Measurements from ENCODE around the gene AHRR. TPM values are rescaled to one million over a fixed set of nuclear protein-coding genes. Genes with fewer than 3 reads are reported as not detected.
A peak's percentile ranks its signal among the peaks of the same experiment; 100 is the strongest.

Gene AHRR
- total RNA-seq, 1 donor from 2014 or later = 54.9 TPM

- peak; percentile 68 for DNase-seq (ENCODE audit: extremely low spot score, unreplicated experiment)
These were observed 26.3 kb downstream of the AHRR start for GRCh38 chr5:347712-348284.

DNA sequence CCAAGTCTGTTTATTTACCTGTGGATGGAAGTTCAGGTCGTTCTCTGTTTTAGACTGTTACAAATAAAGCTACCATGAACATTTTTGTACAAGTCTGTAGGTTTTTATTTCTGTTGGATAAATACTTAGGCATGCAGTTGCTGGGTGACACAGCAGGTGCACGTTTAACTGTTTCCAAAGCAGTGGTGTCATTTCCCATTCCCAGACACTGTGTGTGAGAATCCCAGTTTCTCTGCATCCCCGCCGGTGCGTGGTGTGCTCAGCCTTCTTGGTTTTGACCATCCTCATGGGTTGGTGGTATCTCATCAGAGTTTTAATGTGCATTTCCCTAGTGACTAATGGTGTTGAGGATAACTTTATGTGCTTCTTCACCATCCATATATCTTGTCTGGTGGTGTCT lies 27.2 kb downstream of the AHRR start:
- no peaks in the 10 kb centered on the region for H3K9me3 Mint-ChIP-seq (ENCODE audit: unreplicated experiment)
- peaks cover 29% of the 10 kb centered on the region for H3K36me3 Mint-ChIP-seq (ENCODE audit: unreplicated experiment)
- peaks cover 23% of the 10 kb centered on the region for H3K4me1 Mint-ChIP-seq (ENCODE audit: unreplicated experiment)
- TF ChIP-seq CTCF (IDR thresholded peaks at IDR 0.05) = no peak
- no peak overlapping the region for H3K4me3 Mint-ChIP-seq (ENCODE audit: unreplicated experiment)
- H3K27ac Mint-ChIP-seq (ENCODE audit: unreplicated experiment) = peak overlapping the region; percentile 63
- DNase-seq (ENCODE audit: extremely low spot score, unreplicated experiment) = peak; percentile 36
- H3K27me3 Mint-ChIP-seq (ENCODE audit: unreplicated experiment) = no peaks in the 10 kb centered on the region

More at GRCh38 chr5:347712-348284, 26.3 kb downstream of the AHRR start:
- Mint-ChIP-seq H3K4me3 (ENCODE audit: unreplicated experiment) (no peak overlapping the region), H3K36me3 (ENCODE audit: unreplicated experiment) (peaks cover 28% of the 10 kb centered on the region), H3K27ac (ENCODE audit: unreplicated experiment) (no peak overlapping the region), H3K4me1 (ENCODE audit: unreplicated experiment) (peaks cover 24% of the 10 kb centered on the region), H3K27me3 (ENCODE audit: unreplicated experiment) (no peaks in the 10 kb centered on the region), H3K9me3 (ENCODE audit: unreplicated experiment) (no peaks in the 10 kb centered on the region)
- no peak for TF ChIP-seq CTCF (IDR thresholded peaks at IDR 0.05)

- Mint-ChIP-seq H3K36me3 (ENCODE audit: unreplicated experiment) (peaks cover 29% of the 10 kb centered on the region), H3K4me3 (ENCODE audit: unreplicated experiment) (no peak overlapping the region), H3K27ac (ENCODE audit: unreplicated experiment) (peak overlapping the region; percentile 28), H3K4me1 (ENCODE audit: unreplicated experiment) (peaks cover 23% of the 10 kb centered on the region), H3K27me3 (ENCODE audit: unreplicated experiment) (no peaks in the 10 kb centered on the region), H3K9me3 (ENCODE audit: unreplicated experiment) (no peaks in the 10 kb centered on the region)
- no peak for TF ChIP-seq CTCF (IDR thresholded peaks at IDR 0.05)
- peak; percentile 68 for DNase-seq (ENCODE audit: extremely low spot score, unreplicated experiment)
These were observed 28.8 kb downstream of the AHRR start for GRCh38 chr5:350355-350754.

DNA sequence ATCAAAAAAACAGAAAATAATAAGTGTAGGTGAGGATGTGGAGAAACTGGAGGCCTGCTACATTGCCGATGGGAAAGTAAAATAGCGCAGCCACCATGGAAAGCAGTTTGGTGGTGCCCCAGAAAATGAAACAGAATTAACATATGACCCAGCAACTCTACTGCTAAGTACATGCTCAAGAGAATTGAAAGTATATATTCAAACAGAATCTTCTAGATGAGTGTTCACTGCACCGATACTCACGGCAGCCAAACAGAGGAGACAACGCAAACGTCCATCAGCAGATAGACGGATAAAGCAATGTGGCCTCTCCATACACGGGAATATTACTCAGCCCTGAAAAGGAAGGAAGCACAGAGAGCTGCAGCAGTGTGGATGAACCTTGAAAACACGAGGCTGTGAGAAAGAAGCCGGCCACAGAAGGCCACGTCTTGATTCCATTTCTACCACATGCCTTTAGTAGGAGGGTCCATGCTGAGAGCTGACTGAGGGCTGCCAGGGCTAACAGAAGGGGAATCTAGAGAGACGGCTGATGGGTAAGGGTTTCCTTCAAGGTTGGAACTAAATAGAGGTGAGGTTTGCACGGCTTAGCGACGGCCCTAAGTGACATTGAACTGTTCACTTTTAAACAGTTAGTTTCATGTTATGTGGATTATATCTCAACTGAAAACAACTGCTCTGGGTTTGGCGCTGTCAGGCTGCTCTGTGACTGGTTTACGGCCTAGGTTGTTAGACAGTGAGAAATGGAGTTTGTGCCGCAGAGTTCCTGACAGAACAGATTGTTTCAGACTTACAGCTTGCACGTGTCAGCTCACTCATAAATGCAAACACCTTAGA lies 29.8 kb downstream of the AHRR start:
- peaks cover 27% of the 10 kb centered on the region for H3K4me1 Mint-ChIP-seq (ENCODE audit: unreplicated experiment)
- DNase-seq (ENCODE audit: extremely low spot score, unreplicated experiment) = peak; percentile 54
- no peaks in the 10 kb centered on the region for H3K27me3 Mint-ChIP-seq (ENCODE audit: unreplicated experiment)
- H3K27ac Mint-ChIP-seq (ENCODE audit: unreplicated experiment) = no peak overlapping the region
- no peak overlapping the region for H3K4me3 Mint-ChIP-seq (ENCODE audit: unreplicated experiment)
- no peak for TF ChIP-seq CTCF (IDR thresholded peaks at IDR 0.05)
- peaks cover 35% of the 10 kb centered on the region for H3K36me3 Mint-ChIP-seq (ENCODE audit: unreplicated experiment)
- H3K9me3 Mint-ChIP-seq (ENCODE audit: unreplicated experiment) = no peaks in the 10 kb centered on the region

GRCh38 chr5:351921-352245 lies 30.4 kb downstream of the AHRR start:
- H3K4me1 Mint-ChIP-seq (ENCODE audit: unreplicated experiment) = peaks cover 26% of the 10 kb centered on the region
- no peak overlapping the region for H3K4me3 Mint-ChIP-seq (ENCODE audit: unreplicated experiment)
- no peaks in the 10 kb centered on the region for H3K9me3 Mint-ChIP-seq (ENCODE audit: unreplicated experiment)
- H3K36me3 Mint-ChIP-seq (ENCODE audit: unreplicated experiment) = peaks cover 33% of the 10 kb centered on the region
- TF ChIP-seq CTCF (IDR thresholded peaks at IDR 0.05) = no peak
- H3K27ac Mint-ChIP-seq (ENCODE audit: unreplicated experiment) = no peak overlapping the region
- DNase-seq (ENCODE audit: extremely low spot score, unreplicated experiment) = no peak
- no peaks in the 10 kb centered on the region for H3K27me3 Mint-ChIP-seq (ENCODE audit: unreplicated experiment)

Data from osteocyte (in vitro differentiated cells).